Measurements from ENCODE around the gene HIBCH. TPM values are rescaled to one million over a fixed set of nuclear protein-coding genes. Genes with fewer than 3 reads are reported as not detected.

Gene HIBCH
- total RNA-seq, 1 experiment from 2014 or later: 24.7 TPM

DNA sequence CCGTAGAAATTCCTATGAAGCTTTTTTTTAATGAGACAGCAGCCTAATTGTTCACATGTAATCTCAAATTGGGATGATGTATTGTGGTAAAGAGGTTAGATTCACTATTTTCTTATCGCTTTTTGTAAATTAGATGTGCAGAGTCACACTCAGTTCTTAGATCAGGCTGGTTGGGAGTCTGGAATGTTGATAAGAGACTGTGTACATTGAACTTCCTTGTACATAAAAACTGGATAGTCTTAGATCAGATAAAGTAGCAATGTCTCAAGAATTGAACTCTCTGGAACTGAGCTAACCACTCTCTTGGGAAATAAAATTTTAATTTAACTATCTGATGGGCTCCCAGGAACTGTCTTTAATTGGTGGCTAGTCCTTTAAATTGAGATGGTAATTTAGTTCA lies 149.0 kb downstream of the HIBCH start:
- Histone ChIP-seq H2AFZ (ENCODE audit: low read depth, low read length, poor library complexity, severe bottlenecking) (no peak overlapping the region), H3K9me3 (ENCODE audit: control insufficient read depth in 1 of 2, insufficient read depth in 1 of 2, low read depth in 1 of 2, low read length in 2 of 2) (no peaks in the 10 kb centered on the region), H3K4me3 (replicated peaks in 1 of 2; ENCODE audit: low read depth in 1 of 2, low read length in 2 of 2) (no peak overlapping the region), H3K79me2 (ENCODE audit: insufficient read depth, low read length) (no peaks in the 10 kb centered on the region), H3K27ac (ENCODE audit: low read depth, low read length) (no peak overlapping the region), H3K27me3 (ENCODE audit: insufficient read depth, low read length) (no peaks in the 10 kb centered on the region), H3K36me3 (ENCODE audit: control insufficient read depth in 1 of 2, insufficient read depth in 2 of 2, low read length in 2 of 2) (no peaks in the 10 kb centered on the region), H3K4me1 (ENCODE audit: control insufficient read depth in 1 of 2, insufficient read depth in 2 of 2, low read length in 2 of 2) (peaks cover 0 to 5% of the 10 kb centered on the region in 2 experiments; a peak in 1 of 4 replicates), H3K9me2 (ENCODE audit: insufficient read depth) (no peaks in the 10 kb centered on the region), H3K9ac (ENCODE audit: low read length) (no peak overlapping the region), H3K4me2 (ENCODE audit: low read length) (no peak overlapping the region), H4K20me1 (ENCODE audit: insufficient read depth) (no peaks in the 10 kb centered on the region)
- intact Hi-C loops (cut with micrococcal nuclease): no loop called here
- BruUV-seq (replicated peaks): no TSS peak
- DNase-seq (ENCODE audit: low read depth, low spot score): no peak
- RAD21 ChIA-PET (ENCODE audit: low non-redundant PET in 1 of 2, low total read pairs in 2 of 2, uncharacterized antibody in 2 of 2, unreplicated experiment in 2 of 2): no interaction called here
- TF ChIP-seq JUND (IDR thresholded peaks at IDR 0.05) (no peak), ZFX (IDR thresholded peaks at IDR 0.05) (no peak), TCF7L2 (IDR thresholded peaks at IDR 0.05; ENCODE audit: borderline replicate concordance, extremely low read depth, insufficient read depth, insufficient read length) (no peak), SIN3A (IDR thresholded peaks at IDR 0.05; ENCODE audit: low read depth) (no peak), POLR2A (IDR thresholded peaks at IDR 0.05; ENCODE audit: borderline replicate concordance, extremely low read depth, insufficient read depth, insufficient read length) (no peak), EZH2phosphoT487 (IDR thresholded peaks at IDR 0.05; ENCODE audit: borderline replicate concordance) (no peak), SRF (IDR thresholded peaks at IDR 0.05; ENCODE audit: low read depth) (no peak), CEBPB (IDR thresholded peaks at IDR 0.05; ENCODE audit: low read depth) (no peak), EZH2 (IDR thresholded peaks at IDR 0.05) (no peak), MAX (IDR thresholded peaks at IDR 0.05) (no peak), ELF1 (IDR thresholded peaks at IDR 0.05; ENCODE audit: borderline replicate concordance, low read depth) (no peak)
- TF ChIP-seq, protein P1, sequence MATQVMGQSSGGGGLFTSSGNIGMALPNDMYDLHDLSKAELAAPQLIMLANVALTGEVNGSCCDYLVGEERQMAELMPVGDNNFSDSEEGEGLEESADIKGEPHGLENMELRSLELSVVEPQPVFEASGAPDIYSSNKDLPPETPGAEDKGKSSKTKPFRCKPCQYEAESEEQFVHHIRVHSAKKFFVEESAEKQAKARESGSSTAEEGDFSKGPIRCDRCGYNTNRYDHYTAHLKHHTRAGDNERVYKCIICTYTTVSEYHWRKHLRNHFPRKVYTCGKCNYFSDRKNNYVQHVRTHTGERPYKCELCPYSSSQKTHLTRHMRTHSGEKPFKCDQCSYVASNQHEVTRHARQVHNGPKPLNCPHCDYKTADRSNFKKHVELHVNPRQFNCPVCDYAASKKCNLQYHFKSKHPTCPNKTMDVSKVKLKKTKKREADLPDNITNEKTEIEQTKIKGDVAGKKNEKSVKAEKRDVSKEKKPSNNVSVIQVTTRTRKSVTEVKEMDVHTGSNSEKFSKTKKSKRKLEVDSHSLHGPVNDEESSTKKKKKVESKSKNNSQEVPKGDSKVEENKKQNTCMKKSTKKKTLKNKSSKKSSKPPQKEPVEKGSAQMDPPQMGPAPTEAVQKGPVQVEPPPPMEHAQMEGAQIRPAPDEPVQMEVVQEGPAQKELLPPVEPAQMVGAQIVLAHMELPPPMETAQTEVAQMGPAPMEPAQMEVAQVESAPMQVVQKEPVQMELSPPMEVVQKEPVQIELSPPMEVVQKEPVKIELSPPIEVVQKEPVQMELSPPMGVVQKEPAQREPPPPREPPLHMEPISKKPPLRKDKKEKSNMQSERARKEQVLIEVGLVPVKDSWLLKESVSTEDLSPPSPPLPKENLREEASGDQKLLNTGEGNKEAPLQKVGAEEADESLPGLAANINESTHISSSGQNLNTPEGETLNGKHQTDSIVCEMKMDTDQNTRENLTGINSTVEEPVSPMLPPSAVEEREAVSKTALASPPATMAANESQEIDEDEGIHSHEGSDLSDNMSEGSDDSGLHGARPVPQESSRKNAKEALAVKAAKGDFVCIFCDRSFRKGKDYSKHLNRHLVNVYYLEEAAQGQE (IDR thresholded peaks at IDR 0.05; ENCODE audit: low read depth): no peak
- TF ChIP-seq, protein P2, sequence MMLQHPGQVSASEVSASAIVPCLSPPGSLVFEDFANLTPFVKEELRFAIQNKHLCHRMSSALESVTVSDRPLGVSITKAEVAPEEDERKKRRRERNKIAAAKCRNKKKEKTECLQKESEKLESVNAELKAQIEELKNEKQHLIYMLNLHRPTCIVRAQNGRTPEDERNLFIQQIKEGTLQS (IDR thresholded peaks at IDR 0.05): no peak
- TF ChIP-seq, protein P3, sequence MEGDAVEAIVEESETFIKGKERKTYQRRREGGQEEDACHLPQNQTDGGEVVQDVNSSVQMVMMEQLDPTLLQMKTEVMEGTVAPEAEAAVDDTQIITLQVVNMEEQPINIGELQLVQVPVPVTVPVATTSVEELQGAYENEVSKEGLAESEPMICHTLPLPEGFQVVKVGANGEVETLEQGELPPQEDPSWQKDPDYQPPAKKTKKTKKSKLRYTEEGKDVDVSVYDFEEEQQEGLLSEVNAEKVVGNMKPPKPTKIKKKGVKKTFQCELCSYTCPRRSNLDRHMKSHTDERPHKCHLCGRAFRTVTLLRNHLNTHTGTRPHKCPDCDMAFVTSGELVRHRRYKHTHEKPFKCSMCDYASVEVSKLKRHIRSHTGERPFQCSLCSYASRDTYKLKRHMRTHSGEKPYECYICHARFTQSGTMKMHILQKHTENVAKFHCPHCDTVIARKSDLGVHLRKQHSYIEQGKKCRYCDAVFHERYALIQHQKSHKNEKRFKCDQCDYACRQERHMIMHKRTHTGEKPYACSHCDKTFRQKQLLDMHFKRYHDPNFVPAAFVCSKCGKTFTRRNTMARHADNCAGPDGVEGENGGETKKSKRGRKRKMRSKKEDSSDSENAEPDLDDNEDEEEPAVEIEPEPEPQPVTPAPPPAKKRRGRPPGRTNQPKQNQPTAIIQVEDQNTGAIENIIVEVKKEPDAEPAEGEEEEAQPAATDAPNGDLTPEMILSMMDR (IDR thresholded peaks at IDR 0.05 in 2 of 3, conservative IDR thresholded peaks at IDR 0.05 in 1 of 3; ENCODE audit: borderline replicate concordance in 1 of 3, insufficient read depth in 1 of 3, low read depth in 2 of 3, low read length in 2 of 3): no peak
- TF ChIP-seq, protein P4, sequence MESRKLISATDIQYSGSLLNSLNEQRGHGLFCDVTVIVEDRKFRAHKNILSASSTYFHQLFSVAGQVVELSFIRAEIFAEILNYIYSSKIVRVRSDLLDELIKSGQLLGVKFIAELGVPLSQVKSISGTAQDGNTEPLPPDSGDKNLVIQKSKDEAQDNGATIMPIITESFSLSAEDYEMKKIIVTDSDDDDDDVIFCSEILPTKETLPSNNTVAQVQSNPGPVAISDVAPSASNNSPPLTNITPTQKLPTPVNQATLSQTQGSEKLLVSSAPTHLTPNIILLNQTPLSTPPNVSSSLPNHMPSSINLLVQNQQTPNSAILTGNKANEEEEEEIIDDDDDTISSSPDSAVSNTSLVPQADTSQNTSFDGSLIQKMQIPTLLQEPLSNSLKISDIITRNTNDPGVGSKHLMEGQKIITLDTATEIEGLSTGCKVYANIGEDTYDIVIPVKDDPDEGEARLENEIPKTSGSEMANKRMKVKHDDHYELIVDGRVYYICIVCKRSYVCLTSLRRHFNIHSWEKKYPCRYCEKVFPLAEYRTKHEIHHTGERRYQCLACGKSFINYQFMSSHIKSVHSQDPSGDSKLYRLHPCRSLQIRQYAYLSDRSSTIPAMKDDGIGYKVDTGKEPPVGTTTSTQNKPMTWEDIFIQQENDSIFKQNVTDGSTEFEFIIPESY (IDR thresholded peaks at IDR 0.05; ENCODE audit: extremely low read depth, insufficient replicate concordance, low read length): no peak
- no peak for ATAC-seq
- POLR2A ChIA-PET: no interaction called here
- CTCF ChIA-PET: no interaction called here

Measured in HCT116 (cell line).